Small intestine (tissue), 7 donors: Measurements from ENCODE around the gene ZBTB7B. TPM values are rescaled to one million over a fixed set of nuclear protein-coding genes. Genes with fewer than 3 reads are reported as not detected.
A peak's percentile ranks its signal among the peaks of the same experiment; 100 is the strongest.

ENCODE experiments used
- DNase-seq, 2 donors: peaks; one replicate each; pipeline versions ENCODE4 v3.0.0 to v3.0.0-alpha.2; 2013
- FAIRE-seq: peaks from 2 replicates; lab custom pipeline; 2012; peaks lifted over from hg19 to GRCh38; lab: Jason Lieb, UNC
- H3K27ac ChIP-seq, 3 donors: one replicate each; pipeline ENCODE4 v1.5.1; 2013; ENCODE audit warnings: low read length in 2 of 3, mild to moderate bottlenecking in 2 of 3, control low read depth in 1 of 3, inconsistent platforms in 1 of 3, low read depth in 1 of 3, moderate library complexity in 1 of 3
- H3K27me3 ChIP-seq, 3 donors: one replicate each; pipeline ENCODE4 v1.6.1; 2013; ENCODE audit warnings: low read length in 3 of 3, inconsistent platforms in 1 of 3; ENCODE audit not compliant: control insufficient read depth in 3 of 3, insufficient read depth in 3 of 3
- H3K36me3 ChIP-seq, 3 donors: one replicate each; pipeline ENCODE4 v1.6.1; 2013; ENCODE audit warnings: low read length in 3 of 3, inconsistent platforms in 1 of 3, low read depth in 1 of 3, mild to moderate bottlenecking in 1 of 3, moderate library complexity in 1 of 3; ENCODE audit not compliant: control insufficient read depth in 3 of 3, insufficient read depth in 2 of 3
- H3K4me1 ChIP-seq, 3 donors: one replicate each; pipeline ENCODE4 v1.6.1; 2013; ENCODE audit warnings: low read length in 2 of 3, inconsistent platforms in 1 of 3, low read depth in 1 of 3, mild to moderate bottlenecking in 1 of 3, moderate library complexity in 1 of 3; ENCODE audit not compliant: control insufficient read depth in 3 of 3, insufficient read depth in 2 of 3
- H3K4me3 ChIP-seq, 3 donors: one replicate each; pipeline ENCODE4 v1.5.1; 2013; ENCODE audit warnings: low read length in 3 of 3, control low read depth in 1 of 3, inconsistent platforms in 1 of 3, low read depth in 1 of 3, mild to moderate bottlenecking in 1 of 3, moderate library complexity in 1 of 3
- H3K9me3 ChIP-seq, 2 donors: one replicate each; pipeline ENCODE4 v1.6.1; 2013; ENCODE audit warnings: low read depth in 1 of 2, low read length in 1 of 2; ENCODE audit not compliant: control insufficient read depth in 2 of 2, insufficient read depth in 1 of 2
- WGBS, 3 donors: extraction: QIAGEN DNeasy Blood & Tissue Kit; methylation state at CpG; one replicate each; pipeline ENCODE4 v1.1.7; 2013; 5-methylcytosine and 5-hydroxymethylcytosine counted together
- polyA plus RNA-seq, 4 donors: library from polyadenylated mRNA; stranded (reverse) in 3 of 4; unstranded in 1 of 4; fragments of 200-250 nt in 3 of 4; fragments of 120-200 nt in 1 of 4; gene quantifications; one replicate each; pipeline versions ENCODE4 v1.2.1 to v1.2.3, GENCODE V29; 2013
- donor health status: healthy with polysubstance abuse.
- donor health status: control.
- donor health status: control.
- donor health status: Bipolar disorder and iron deficiency.
- donor health status: healthy.

ZBTB7B gene
- polyA plus RNA-seq, 4 donors = 51.5 to 222 (median 115) TPM

- Histone ChIP-seq H3K27me3 (no peaks in the 10 kb centered on the region), H3K4me3 (no peak overlapping the region), H3K36me3 (peaks cover 5 to 61% (median 8%) of the 10 kb centered on the region in 3 donors), H3K4me1 (peaks cover 2 to 15% (median 5%) of the 10 kb centered on the region in 3 donors), H3K27ac (peak overlapping the region in 1 of 3 donors; percentile 45), H3K9me3 (no peaks in the 10 kb centered on the region)
- FAIRE-seq (no peak), DNase-seq (no peak)
- 86 to 93% (median 88%) methylated on average over 17 of the region's 17 CpGs for WGBS, 3 donors
Measured at GRCh38 chr1:154988058-154988954, 14.3 kb upstream of the ZBTB7B start.

- Histone ChIP-seq H3K4me3 (no peak overlapping the region), H3K4me1 (peaks cover 0 to 11% (median 2%) of the 10 kb centered on the region in 3 donors), H3K36me3 (peaks cover 5 to 65% (median 8%) of the 10 kb centered on the region in 3 donors), H3K27ac (no peak overlapping the region), H3K27me3 (no peaks in the 10 kb centered on the region), H3K9me3 (no peaks in the 10 kb centered on the region)
- WGBS, 3 donors = 52 to 78% (median 72%) methylated on average over 3 of the region's 3 CpGs
- DNase-seq (peak in 1 of 2 donors; percentile 73), FAIRE-seq (no peak)
Measured at GRCh38 chr1:154989195-154989860, 13.3 kb upstream of the ZBTB7B start.

GRCh38 chr1:154990276-154990675 is 12.3 kb upstream of the ZBTB7B start:
- Histone ChIP-seq H3K36me3 (peaks cover 5 to 63% (median 8%) of the 10 kb centered on the region in 3 donors), H3K9me3 (no peaks in the 10 kb centered on the region), H3K27ac (no peak overlapping the region), H3K4me3 (no peak overlapping the region), H3K27me3 (no peaks in the 10 kb centered on the region), H3K4me1 (peaks cover 0 to 16% (median 2%) of the 10 kb centered on the region in 3 donors)
- WGBS, 3 donors = 87 to 97% (median 93%) methylated on average over 8 of the region's 8 CpGs
- FAIRE-seq = no peak
- DNase-seq = no peak

GRCh38 chr1:154992721-154993571 is 9.7 kb upstream of the ZBTB7B start:
- H3K27me3 ChIP-seq = no peaks in the 10 kb centered on the region
- no peak overlapping the region for H3K4me3 ChIP-seq
- H3K9me3 ChIP-seq = no peaks in the 10 kb centered on the region
- WGBS, 3 donors = 82 to 84% (median 82%) methylated on average over 14 of the region's 14 CpGs
- H3K27ac ChIP-seq = no peak overlapping the region
- H3K36me3 ChIP-seq = peaks cover 5 to 48% (median 8%) of the 10 kb centered on the region in 3 donors
- FAIRE-seq (no peak), DNase-seq (no peak)
- H3K4me1 ChIP-seq = peaks cover 0 to 16% (median 2%) of the 10 kb centered on the region in 3 donors

GRCh38 chr1:154993572-154994268 is 8.9 kb upstream of the ZBTB7B start, which contains the start of gene LENEP:
TSS of gene LENEP (plus strand) at chr1:154993586. CDS start at chr1:154993608, 22 bp downstream.
- no peak for FAIRE-seq
- Histone ChIP-seq H3K36me3 (peaks cover 5 to 40% (median 8%) of the 10 kb centered on the region in 3 donors), H3K9me3 (no peaks in the 10 kb centered on the region), H3K4me3 (no peak within 1 kb of the TSS), H3K4me1 (peaks cover 0 to 14% (median 2%) of the 10 kb centered on the region in 3 donors), H3K27me3 (no peaks in the 10 kb centered on the region), H3K27ac (no peak within 1 kb of the TSS)
- WGBS, 3 donors = 70 to 73% (median 71%) methylated on average over 8 of the region's 8 CpGs
- no peak for DNase-seq

DNA sequence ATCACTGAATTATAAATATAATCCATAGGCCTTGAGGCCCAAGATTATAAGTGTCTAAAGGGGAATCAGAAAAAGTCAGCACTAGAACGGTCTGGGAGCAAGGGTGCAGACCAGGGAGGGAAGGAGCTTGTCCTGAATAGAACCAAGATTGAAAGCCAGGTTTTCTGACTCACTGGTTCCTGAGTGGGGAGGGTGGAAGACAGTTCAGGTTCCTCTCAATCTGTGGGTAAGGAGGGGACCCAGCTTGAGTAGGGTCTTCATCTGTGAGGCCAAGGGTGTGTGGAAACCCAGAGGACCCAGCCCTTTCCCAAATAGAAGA is 8.4 kb upstream of the ZBTB7B start:
- H3K9me3 ChIP-seq = no peaks in the 10 kb centered on the region
- peaks cover 0 to 14% (median 2%) of the 10 kb centered on the region in 3 donors for H3K4me1 ChIP-seq
- no peak for FAIRE-seq
- DNase-seq = no peak
- no peak overlapping the region for H3K4me3 ChIP-seq
- H3K27ac ChIP-seq = no peak overlapping the region
- 40 to 57% (median 47%) methylated on average over 1 of the region's 1 CpG for WGBS, 3 donors
- H3K36me3 ChIP-seq = peaks cover 5 to 35% (median 8%) of the 10 kb centered on the region in 3 donors
- H3K27me3 ChIP-seq = no peaks in the 10 kb centered on the region

GRCh38 chr1:154994591-154994990 is 8.0 kb upstream of the ZBTB7B start:
- no peaks in the 10 kb centered on the region for H3K9me3 ChIP-seq
- H3K27ac ChIP-seq = no peak overlapping the region
- WGBS, 3 donors = 48 to 53% (median 53%) methylated on average over 3 of the region's 3 CpGs
- H3K27me3 ChIP-seq = no peaks in the 10 kb centered on the region
- H3K4me3 ChIP-seq = no peak overlapping the region
- no peak for DNase-seq
- peaks cover 0 to 14% (median 0%) of the 10 kb centered on the region in 3 donors for H3K4me1 ChIP-seq
- FAIRE-seq = no peak
- peaks cover 5 to 31% (median 8%) of the 10 kb centered on the region in 3 donors for H3K36me3 ChIP-seq
